Measurements from ENCODE around the gene ROCK2.

Gene ROCK2

DNA sequence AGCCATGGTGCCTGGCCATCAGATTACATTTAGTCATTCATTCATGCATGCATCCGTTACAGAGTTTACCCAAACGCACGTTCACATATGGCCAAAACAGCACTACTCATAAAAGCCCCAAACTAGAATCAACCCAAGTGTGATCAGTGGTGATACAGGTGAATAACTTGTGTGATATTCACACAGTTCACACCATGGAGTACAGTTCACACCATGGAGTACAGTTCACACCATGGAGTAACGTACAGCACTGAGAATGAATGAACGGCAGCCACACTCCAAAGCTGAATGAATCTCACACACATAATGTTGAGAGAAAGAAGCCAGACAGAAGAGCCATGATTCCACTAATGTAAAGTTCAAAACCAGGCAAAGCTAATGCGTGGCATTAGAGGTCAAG, 201.4 kb downstream of the ROCK2 start:
- no peak for FAIRE-seq

GRCh38 chr2:11142330-11142729, 202.1 kb downstream of the ROCK2 start:
- DNase-seq (ENCODE audit: extremely low spot score, insufficient read length, low read depth) (no peak), FAIRE-seq (no peak)

More for the DNA sequence above, 201.4 kb downstream of the ROCK2 start:
- DNase-seq (ENCODE audit: extremely low spot score, insufficient read length, low read depth): no peak

- no peak for DNase-seq (ENCODE audit: extremely low spot score, insufficient read length, low read depth)
- FAIRE-seq: no peak
Observed at GRCh38 chr2:11141319-11141718, 203.1 kb downstream of the ROCK2 start.

GRCh38 chr2:11140492-11140891, 203.9 kb downstream of the ROCK2 start:
- no peak for DNase-seq (ENCODE audit: extremely low spot score, insufficient read length, low read depth)
- FAIRE-seq: no peak

DNA sequence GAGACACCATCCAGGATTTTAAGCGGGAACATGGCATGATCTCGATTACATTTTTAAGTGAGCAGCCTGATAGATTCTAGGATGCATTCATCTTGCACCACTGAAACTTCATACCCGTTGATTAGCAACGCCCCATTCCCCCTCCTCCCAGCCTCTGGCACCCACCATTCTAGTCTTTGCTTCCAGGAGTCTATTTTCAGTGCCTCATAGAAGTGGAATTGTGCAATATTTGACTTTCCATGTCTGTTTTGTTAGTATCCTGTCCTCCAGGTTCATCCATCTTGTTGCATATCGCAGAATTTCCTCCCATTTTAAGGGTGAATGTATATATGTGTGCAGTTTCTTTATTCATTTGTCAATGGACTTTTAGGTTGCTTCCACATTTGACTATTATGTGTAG, 210.1 kb downstream of the ROCK2 start:
- FAIRE-seq: no peak
- no peak for DNase-seq (ENCODE audit: extremely low spot score, insufficient read length, low read depth)

- DNase-seq (ENCODE audit: extremely low spot score, insufficient read length, low read depth): no peak
- no peak for FAIRE-seq
Observed at GRCh38 chr2:11133936-11134320, 210.5 kb downstream of the ROCK2 start.

DNA sequence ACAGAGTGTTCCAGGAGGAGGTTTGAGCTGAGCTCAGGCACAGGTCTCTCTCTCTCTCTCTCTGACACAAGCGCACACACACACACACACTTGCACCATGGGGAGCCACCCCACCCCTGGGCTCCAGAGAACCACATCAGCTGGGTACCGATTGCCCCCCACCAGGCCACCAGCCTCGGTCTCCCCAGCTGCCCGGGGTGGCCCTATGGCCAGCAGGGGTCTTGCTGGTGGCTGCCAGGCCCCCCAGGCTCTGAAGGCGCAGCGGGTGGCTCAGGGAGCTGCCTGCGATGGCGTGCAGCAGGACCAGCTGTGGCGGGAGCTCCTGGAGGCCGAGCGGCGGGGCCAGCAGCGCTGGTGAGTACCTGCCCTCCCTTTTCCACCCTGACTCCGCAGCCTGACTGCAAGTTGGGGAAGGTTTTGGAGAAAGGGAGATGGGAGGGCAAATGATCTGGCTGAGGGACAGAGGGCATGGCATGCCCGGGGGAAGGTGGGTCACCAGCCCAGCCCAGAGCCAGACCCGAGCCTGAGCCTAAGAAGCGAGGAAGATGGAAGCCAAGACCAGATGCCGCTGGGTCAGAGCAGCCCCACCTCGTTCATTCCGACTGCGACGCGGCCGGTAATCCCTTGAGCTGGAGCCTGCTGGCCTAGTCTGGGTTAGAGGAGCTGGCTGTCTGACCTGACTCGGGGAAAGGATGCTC, 211.0 kb downstream of the ROCK2 start:
- FAIRE-seq: no peak
- no peak for DNase-seq (ENCODE audit: extremely low spot score, insufficient read length, low read depth)

GRCh38 chr2:11132036-11132671, 212.3 kb downstream of the ROCK2 start:
- FAIRE-seq (no peak), DNase-seq (ENCODE audit: extremely low spot score, insufficient read length, low read depth) (no peak)

- FAIRE-seq (no peak), DNase-seq (ENCODE audit: extremely low spot score, insufficient read length, low read depth) (no peak)
Observed at GRCh38 chr2:11131166-11131920, 213.1 kb downstream of the ROCK2 start.
